ENCODE results near the gene ACOX3.
"Not testable (repeated sequence)": the region's sequence is repeated elsewhere in the genome, so short reads cannot be mapped to it uniquely, and the experiment has no call there.

The ACOX3 gene

DNA sequence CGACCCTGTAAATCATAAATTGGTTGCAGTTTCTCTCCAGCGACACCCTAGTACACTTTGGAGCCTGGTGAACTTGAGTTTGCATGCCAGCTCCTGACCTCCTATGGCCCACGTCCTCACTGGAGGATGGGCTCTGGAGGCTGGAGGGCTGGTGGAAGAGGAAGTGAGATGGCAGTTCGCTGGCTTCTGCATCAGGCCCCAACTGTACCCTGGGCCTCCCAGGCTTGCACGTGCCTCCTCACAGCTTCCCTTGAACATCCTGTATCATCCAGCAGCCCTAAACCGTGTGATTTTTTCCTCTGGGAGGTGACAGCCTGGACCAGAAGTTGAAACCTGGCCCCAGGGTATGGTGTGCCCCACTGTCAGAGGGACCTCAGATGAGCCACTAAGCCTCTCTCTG is 92.5 kb downstream of the ACOX3 start:
- no peak for DNase-seq

DNA sequence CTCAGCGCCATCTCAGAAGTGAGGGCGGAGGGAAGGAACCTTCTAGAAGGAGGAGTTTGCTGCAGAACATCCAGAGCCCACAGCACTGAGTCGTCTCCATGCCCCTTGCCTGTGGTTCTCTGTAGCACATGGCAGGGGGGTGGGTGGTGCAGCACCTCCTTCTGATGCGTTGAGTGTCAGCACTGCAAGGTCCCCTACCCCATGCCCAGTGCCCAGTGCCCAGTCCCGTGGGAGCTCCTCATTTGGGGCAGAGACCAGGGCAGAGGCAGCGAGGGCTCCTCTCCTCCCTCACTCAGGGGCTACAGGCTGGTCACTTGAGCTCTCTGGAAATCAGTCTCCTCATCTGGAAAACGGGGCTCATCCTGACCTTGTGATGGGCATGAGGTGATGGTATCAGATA is 92.9 kb downstream of the ACOX3 start:
- DNase-seq = no peak

DNA sequence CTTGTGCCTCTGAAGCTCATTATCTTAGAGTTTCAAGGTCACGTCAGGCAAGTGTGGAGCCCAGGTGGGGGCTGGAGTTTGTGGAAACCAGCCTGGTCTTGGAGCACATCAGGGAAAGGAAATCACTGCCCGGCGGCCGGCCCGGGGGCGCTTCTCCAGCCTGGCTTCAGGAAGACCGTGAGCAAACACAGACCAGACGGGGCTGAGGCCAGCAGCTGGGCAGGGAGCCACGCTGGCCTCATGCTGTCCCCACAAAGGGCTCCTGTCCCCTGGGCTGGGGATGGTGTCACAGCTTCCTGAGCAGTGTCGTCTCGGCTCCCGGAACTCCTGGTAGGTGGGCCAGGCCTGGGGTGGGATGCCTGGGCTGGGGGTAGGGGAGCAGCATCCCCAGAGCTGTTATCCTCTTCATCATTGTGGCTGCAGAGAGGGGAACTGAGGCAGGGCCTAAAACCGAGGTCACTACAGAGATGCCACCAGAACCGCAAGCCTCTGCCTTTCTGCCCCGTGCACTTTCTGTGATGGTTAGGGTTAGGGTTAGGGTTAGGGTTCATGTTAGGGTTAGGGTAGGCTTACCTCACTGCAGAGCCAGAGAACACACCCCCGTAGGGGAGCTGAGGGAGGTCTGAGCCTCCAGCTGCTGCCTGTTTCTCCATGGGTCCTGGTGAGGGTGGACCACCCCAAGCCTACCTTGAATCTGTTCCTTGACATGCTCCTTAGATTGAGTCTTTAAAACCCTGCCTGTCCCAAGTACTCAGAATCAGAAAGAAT is 93.5 kb downstream of the ACOX3 start:
- no peak for DNase-seq

DNA sequence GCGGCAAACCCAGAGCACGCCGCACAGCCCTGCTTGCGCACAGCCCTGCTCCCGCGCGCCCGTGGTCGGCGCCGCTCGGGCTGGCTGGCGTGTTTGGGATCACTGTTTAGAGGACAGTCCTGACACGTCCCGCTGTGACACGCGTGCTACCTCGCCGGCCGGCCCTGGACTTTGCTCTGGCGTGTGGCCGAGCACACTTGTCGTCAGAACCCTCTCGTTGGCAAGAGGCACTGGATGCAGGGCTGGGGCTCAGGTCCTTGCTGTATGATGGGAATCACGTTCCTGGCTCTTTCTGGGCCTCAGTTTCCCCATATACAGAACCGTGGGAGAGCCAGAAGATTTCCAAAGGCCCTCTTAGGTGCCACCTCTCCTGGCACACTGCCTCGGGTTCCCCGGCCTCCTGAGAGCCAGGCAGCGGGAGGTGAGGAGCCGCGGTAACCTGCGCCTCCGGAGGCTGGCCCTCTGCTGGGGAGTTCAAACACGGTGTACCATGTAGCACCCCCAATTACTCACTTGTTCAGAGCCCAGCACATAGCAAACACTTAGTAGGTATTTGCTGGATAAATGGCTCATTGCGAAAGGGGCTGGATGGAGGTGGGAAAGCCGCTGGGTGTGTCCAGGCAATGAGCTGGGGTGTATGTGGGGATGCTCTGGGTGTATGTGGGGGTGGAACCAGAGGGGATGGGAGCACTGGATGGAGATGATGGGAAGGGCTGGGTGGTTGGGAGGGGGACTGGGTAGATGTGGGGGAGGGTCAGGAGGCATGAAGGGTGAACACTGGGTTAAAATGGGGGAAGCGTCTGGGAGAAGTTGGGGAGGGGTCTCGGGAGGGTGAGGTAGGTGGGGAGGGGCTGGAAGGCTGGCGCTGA is 94.3 kb downstream of the ACOX3 start:
- no peak for DNase-seq

DNA sequence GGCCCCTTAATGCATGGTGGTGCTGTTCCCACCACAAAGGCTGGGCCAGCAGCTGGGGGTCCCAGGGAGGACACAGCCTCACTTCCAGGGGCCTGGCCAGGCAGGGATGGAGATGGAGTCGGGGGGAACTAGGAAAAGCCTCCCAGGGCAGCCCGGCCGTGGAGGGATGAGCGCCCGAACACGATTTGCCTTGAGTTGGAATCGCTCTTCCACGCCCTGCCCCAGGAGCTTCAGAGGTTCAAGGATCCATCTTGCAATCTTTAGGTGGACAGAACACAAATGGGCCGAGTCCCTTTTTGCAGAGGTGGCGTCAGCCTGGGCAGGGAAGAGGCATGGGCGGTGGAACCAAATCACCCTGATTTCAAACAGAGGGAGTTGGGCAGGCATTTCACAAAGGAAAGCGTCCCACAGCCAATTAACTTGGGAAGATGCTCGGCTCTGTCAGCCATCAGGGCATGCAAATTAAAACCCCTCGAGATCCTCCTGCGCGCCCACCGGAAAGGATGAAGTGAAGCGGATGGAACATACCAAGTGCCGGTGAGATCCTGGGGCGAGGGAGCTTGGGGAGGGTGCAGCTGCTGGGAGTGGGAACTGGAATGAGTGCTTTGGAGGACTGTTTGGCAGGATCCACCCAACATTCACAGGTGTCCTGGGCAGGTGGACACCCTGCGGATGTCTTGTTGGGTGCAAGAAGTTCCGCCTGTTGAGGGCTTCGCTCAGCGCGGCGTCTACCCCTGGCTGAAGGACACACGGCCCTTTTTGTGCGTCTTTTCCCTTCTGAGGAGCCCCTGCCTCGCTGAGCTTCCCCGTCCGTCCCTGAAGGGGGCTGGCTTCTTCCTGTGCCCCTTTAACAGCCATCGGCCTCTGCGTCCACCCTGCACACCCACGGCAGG is 95.2 kb downstream of the ACOX3 start:
- DNase-seq = no peak

DNA sequence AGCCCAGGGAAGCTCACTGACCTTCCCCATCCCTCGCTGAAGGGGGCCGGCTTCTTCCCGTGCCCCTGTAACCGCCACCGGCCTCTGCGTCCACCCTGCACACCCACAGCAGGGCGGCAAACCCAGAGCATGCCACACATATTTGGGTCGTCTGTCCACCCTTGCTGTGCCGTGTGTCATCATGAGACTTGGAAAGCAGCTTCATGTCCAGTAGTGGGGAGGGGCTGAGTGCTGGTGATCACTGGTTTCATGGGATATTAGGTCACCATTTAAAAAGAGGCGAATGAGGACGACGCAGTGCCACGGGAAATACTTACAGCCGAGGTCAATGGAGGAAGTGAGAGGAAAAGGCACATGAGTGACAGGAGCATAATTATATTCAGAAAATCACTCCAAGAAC is 96.1 kb downstream of the ACOX3 start:
- DNase-seq = no peak

DNA sequence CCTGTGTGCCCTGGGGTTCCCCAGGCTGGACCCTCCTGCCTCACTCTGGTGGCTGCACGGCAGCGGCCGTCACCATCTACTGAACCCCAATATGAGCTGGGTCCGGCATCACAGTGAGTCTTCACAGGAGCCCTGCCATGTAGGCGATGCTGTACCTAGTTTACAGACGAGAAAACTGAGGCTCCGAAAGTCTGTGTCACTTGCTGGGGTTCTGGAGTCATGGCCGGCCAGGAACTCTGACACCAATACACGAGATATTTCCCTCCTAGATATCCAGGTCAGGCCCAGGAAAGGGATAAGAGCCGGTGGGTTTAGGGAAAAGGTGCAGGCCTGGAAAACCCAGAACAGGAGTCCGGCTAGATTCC is 96.6 kb downstream of the ACOX3 start:
- DNase-seq = no peak

DNA sequence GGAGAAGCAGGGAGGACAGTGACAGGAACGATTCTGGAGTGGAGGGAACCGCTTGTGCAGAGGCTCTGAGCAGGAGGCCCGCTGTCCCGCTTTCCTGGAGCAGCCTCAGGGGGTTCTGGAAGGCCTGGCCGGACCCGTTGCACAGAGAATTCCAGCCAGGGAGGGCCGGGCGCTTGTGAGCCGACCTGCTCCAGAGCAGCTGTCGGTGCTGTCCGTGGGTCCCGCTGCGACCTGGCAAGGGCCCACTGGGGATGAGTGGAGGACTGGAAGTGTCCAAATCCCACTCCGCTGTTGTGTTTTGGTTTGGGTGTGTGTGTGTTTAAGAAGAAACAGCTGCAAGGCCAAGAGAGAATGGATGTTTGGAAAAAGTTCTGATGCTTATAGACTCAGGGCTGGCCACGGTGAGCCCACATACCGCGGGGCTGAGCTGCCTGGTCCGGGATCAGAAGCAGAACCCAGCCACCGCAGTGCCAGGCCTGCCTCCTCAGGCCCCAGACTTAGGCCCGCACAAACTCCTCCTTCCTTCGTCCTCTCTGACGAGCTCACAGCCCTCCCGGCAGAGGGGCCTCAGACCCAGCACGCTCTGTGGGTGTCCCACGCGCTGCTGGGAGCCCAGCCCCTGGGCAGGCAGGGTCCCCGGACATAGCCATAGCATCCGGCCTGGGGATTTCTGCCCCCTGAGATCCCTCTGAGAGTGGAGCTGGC is 97.1 kb downstream of the ACOX3 start:
- DNase-seq = no peak

DNA sequence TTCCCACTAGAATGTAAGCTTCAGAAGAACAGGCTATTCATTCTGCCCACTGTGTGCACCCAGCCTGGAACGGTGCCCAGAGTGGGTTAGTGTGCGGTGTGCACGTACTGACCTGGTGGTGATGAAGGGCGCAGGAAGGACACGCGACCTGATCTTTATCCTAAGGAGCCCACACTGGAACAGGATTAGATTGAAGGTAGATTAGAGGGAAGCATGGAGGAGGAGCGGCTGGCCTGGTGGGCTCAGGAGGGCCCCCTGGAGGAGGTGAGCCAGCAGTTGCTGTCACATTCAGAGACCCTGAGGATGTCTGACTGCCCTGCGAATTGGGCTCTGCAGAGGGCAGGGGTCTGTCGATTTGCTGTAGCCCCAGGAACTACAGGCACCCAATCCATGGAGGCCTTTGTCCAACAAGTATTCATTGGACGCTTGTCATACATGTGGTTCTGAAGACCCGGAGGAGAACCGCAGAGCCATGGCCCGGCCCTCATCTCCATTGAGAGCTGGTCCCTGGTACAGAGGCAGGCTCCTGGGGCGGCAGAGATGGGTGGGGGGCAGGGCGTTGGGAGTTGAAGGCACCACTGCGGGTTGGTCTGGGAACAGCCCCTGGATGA is 97.8 kb downstream of the ACOX3 start:
- DNase-seq = no peak

DNA sequence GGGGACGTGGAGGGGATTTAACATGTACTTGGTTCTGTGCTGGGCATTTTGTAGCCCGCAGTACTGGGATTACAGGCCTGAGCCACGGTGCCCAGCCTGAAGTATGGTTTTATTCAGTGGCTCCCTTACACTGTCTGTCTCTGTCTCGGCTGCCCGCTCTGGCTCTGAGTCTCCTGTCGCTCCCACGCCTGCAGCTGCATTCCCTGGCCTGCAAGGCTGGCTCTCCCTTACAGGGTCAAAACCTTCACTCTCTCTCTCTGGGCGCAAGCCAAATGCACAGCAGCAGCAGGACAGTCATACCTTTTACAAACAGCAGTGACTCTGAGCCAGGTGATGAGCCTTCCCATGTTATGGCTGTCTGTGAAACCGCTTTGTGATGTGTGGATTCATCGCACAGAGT is 98.8 kb downstream of the ACOX3 start:
- DNase-seq = no peak

DNA sequence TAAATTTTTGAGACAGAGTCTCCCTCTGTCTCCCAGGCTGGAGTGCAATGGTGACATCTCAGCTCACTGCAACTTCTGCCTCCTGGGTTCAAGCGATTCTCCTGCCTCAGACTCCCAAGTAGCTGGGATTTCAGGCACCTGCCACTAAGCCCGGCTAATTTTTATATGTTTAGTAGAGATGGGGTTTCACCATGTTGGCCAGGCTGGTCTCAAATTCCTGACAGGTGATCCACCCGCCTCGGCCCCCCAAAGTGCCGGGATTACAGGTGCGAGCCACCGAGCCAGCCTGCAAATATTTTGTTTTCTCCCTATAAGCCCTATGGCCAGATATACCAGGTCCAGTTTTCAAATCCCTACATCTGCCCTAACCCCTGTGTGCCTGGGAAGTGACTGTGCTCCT is 99.2 kb downstream of the ACOX3 start:
- not testable (repeated sequence) for DNase-seq

DNA sequence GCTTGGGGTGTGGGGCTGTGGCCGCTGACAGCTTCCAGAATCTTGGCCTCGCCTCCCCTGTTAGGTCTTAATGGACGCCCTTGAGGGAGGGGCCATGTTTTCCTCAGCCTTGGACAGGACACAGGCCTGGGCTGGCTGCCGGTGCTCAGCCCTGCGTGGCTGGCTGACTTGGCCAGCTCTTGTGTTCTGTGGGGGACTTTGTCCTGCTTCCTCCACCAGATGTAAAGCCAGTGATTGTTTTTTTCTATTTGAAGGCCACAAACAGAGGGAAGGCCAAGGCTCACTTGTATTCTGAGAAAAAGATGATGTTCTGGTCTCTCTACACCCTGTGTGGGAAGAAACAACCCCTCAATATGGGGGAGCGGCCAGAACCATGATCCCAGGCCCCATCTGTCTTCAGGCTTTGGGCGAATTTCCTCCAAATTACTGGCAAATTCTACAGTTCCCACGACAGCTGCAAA is 99.7 kb downstream of the ACOX3 start:
- no peak for DNase-seq

DNA sequence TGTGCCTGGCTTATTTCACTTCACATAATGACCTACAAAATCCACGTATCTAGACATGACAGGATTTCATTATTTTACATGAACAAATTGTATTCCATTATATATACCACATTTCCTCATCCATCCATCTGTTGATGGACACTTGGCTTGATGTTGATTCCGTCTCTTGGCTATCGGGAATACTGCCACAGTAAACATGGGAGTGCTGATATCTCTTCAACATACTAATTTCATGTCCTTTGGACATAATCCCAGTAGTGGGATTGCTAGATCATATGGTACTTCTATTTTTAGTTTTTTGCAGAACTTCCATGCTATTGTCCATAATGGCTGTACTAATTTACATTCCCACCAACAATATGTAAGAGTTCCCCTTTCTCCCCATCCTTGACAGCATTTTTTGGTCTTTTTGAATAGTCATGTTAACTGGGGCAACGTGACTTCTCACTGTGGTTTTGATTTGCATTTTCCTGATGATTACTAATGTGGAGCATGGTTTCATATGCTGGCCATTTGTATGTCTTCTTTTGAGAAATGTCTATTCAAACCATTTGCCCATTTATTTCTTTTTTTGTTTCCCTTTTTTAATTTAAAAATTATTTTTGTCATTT is 102.1 kb downstream of the ACOX3 start:
- DNase-seq = no peak

DNA sequence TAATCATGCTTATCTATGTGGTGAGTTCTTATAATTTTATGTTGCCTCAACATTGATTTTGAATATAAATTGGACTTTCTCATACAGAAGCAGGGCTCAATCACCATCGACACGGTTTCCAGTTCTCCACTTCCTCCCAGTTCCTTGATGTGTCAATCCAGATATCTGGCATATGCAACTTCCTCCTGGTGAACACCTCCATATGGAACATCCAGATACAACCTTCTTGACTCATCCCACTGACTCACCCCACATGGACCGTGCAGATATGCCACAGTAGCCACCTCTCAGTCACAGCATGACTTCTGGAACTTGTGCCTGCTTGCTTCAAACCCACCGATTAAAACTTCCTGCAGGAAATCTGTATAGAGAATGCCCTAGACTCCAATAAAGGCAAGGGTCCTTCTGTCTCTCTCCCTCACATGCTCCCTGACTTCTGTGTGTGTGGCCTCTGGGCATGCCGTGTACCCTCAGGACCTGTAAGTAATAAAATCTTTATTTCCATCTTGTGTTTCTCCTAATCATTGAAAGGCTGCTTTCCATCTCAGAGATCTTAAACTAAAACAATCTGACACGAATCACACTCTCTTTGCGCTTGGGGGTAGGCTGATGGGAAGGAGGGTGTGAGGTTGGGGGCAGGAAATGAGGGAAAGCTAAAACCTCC is 104.0 kb downstream of the ACOX3 start:
- no peak for DNase-seq

DNA sequence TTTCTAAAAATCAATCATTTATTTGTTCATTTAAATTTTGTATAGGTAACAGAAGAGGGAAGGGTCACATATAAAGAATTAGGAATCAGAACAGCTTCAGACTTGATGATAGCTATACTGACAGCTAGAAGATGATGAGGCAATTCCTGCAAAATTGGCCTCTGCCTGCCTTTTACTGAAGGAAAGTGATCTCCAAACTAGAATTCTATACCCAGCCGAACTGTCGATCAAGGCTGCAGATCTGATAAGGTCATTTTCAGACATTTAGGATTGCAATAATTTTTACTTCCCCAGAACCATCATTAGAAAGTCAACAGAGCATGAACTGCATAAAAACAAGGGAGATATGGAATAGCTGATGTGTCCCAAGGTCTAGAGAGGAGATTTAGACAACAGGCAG is 104.7 kb downstream of the ACOX3 start:
- DNase-seq = no peak

DNA sequence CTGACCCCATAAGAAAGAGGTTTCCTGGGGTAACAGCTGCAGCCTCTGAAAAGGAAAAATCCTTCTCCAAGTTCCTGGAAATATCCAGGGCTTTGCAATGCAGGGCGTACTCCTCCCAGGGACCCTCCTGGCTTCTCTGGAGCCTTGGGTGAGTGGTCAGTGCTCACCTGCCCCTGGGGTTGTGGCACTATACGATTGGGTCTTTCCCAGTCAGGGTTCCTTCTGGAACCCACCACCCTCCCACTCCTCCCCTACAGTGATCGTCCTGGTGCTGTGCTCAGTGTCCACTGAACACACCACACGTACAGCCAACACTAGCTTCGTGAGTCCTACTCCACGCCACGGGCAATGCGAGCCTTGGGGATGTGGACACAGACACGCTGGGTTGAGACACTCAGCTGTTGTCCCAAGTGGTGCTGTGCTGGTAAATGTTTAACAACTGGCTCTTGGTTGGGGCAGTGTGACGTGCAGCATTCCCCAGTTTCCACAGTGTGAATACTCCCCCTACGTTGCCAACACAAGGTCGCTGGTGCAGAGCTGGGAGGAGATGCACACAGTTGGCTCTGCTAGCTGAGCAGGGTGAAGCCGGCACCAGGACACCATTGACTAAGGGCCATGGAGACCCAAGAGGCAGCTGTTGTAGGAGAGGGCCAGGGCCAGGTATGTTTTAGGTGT is 105.6 kb downstream of the ACOX3 start:
- DNase-seq = no peak

DNA sequence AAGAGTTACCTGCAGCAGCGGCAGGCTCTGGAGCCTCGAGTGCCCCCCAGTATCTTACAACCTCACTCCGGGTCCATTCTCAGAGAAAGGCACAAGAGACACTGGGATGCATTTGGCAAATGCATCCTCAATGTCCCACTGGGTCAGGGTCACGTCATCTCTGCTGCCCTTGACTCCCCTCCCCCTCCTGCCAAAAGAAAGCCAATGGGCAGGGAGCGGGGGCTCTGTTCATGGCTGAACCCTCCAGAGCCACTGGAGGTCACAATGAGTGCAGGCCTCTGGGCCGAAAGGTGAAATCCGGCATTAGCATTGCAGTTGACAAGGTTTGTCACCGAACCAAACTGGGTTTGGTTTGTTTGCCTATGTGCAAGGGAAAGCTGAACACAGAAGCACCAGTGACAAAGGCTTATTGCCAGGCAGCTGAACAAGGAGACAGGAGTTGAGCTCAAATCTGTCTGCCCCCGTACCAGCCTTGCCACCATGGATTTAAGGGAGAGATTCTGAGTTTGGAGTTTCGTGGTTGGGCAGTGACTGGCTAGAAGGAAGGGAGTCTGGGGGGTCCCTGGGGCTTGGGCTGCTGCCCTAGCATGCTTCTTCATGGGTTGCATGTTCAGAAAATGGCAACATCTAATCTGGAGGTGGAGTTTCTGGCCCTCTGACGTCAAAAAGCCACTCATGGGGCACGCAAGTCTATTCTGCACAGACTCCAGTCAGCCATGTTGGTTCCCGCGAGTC is 106.6 kb downstream of the ACOX3 start:
- no peak for DNase-seq

DNA sequence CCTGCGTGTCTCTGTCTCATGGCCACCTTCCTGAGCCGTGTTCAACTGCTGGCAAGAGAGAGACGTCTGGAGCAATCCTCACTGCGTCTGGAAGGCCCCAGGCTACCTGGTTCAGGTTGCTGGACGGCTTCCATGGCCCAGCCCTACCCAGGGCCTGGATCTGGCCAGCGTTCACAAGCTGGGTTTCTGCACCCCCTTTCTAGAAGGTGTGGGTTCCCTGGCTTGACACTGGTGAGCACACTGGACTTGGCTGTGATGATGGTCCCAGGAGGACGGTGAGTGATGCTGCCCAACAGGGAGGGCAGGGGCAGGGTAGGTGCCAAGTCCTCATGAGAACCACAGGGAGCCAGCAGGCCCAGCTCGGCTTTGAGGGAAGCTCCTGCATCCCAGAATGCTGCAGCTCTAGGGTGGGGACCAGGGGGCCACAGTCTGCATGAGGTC is 107.6 kb downstream of the ACOX3 start:
- DNase-seq = no peak

DNA sequence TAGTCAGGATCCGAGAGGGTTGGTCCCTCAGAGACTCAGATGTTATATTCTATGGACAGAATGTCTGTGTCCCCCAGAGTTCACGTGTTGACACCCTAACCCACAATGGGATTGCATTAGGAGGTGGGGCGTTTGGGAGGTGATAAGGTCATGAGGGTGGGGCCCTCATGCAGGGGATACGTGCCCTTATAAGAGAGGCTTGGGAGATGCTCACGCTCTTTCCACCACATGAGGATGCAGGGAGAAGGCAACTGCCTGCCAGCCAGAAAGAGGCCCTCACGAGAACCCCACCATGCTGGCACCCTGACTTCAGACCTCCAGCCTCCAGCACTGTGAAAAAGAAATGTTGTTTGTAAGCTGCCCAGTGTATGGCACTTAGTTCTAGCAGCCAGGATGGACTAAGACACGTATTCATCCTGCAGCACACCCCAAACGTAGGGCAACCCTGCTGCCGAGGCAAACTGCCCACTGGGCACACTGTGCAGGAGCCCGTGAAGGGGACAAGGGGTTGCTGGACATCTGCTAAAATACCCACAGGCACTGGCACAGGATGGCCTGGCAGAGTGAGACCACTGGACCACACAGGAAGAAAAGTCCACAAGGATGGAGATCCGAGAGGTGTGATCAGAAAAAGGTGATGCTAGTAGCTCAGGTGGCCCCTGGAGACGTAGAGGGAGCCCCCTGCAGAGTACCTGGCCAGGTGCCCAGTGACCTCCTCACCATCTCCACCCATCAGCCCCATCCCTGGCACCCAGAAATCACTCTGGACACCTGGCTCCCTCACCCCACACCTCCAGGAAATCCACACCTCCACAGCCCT is 108.3 kb downstream of the ACOX3 start:
- no peak for DNase-seq

Data from stimulated activated naive CD4-positive, alpha-beta T cell (primary cell).